Measurements from ENCODE around the gene GRIN2C.

GRCh38 chr17:74861662-74862107 is 2.0 kb upstream of the GRIN2C start:
- TF ChIP-seq POLR2A (IDR thresholded peaks at IDR 0.05; ENCODE audit: low read depth, low read length) (no peak), CTCF (IDR thresholded peaks at IDR 0.05; ENCODE audit: extremely low read depth in 1 of 2, insufficient read depth in 1 of 2, low read depth in 1 of 2, low read length in 2 of 2) (no peak), POLR2AphosphoS5 (IDR thresholded peaks at IDR 0.05; ENCODE audit: insufficient read depth, low read depth, low read length) (no peak), MYC (IDR thresholded peaks at IDR 0.05; ENCODE audit: low read depth, low read length) (no peak)
